Fibroblast of skin of abdomen (primary cell): ENCODE results near the gene MAP4.
"Not testable (repeated sequence)": the region's sequence is repeated elsewhere in the genome, so short reads cannot be mapped to it uniquely, and the experiment has no call there.

ENCODE experiments used
- DNase-seq: peaks from one replicate; pipeline ENCODE4 v3.0.0-alpha.2; 2013

MAP4 gene

DNA sequence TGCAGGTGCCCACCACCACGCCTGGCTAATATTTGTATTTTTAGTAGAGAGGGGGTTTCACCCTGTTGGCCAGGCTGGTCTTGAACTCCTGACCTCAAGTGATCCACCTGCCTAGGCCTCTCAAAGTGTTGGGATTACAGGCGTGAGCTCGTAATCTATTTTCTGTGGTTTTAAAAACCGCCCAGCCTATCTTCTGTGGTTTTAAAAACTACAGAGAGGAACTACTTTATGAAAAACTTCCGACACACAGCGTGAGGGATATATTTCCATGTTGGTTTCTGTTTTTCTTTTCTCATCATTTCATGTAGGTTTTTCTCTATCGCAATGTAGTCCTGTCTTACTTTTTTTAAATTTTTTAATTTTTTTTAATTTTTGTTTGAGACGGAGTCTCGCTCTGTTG, 186.7 kb downstream of the MAP4 start:
- DNase-seq = not testable (repeated sequence)

DNA sequence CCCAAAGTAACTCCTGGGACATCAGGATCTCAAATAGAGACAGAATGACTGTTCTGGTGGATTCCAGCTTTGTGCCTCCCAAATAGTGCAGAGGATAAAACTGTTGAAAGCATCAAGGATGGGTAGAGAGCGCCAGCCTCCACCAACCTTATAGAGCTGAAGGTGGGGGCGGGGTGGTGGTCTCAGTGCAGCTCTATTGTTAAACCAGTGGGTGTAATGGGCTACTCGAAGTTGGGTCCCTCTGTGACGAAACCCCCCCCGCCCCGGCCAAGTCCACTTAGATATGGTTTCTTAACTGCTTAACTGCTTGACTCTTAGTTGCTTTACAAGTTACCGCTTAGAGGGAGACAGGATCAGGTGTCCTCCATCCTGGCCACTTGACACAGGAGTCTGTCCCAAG, 190.6 kb downstream of the MAP4 start:
- DNase-seq = no peak

DNA sequence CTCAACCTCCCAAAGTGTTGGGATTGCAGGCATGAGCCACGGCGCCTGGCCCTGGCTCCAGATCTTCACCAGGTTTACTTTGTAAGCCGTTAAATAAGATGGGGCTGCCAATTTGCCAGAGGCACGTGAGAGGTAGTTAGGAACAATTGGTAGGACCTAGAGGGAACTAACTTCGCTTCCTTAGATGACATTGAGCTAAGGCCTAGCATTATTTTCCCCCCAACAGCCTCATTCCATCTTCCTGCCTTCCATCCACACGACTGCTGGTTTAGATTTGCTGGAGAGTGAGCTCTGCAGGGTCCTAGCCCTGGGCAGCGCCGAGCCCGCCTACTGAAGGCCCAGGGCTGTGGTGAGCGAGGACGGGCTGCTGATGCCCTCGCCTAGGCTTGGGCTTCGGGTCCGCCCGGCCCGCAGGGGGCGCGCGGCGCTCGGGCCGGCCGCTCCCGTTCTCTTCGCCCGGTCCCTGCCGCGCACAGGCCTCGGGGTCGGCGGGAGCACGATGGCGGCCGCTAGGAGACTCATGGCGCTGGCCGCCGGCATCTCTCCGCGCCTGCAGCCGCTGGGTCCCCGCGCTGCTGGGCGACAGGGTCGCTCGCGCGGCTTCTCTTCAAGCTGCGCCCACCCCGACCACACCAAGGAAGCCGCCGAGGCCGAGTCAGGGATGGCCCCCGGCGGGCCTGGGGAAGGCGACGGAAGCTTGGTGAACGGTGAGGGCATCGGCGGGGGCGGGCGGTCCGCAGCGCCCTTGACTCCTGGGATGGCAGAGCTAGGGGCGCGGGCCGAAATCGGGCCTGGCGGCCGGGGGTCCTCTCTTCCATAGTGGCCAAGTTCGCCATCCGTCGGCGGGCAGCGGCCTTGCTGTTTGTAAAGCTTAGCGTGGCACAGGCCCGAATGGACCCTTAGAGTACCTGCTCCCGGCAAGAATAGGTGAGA, 191.4 kb downstream of the MAP4 start:
- DNase-seq = peak; percentile 86

DNA sequence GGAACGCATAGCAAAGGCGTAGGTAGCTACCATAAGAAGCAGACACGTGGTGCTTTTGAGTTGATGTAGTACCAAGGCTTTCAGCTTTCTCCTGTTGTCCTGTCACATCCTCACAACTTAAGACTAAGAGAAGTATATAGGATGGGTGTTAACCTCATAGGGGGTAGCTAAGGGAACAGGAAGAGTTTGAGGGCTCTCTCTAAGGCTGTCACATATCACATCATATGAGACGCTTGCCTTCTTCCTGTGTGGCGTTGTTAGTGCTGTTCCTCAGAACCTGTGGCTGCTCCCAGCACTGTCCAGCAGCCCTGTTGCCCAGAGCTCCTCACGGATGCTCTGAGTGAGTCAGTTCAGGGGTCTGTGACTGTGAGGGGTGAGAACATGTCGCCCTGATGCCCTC, 198.6 kb downstream of the MAP4 start:
- DNase-seq = no peak

DNA sequence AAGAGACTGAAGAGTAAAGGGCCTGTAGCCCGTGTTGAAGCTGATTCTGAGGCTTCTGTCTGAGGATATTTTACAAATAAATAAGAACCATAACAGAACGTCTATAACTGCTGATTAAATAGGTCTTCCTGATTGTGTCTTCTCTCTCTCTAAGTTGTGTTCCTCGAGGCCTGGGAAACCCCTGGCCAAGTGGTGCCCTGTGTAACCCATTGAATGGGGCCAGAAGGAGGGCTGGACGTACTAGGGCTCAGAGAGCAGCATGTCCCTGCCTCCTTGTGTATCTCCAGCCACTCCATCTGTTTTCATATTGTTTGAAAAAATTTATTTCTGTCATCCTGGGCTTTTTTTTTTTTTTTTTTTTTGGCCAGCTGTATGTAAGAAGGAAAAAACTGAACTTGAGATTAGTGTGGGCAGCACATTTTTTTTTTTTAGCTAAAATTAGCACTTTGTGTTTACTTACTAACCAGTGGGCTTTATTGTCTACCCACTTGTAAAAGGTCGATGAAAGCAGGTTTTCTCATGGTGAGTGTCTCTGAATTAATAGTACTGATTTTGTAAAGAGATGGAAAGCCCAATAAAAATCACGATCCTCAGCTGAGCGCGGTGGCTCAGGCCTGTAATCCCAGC, 202.6 kb downstream of the MAP4 start:
- no peak for DNase-seq

DNA sequence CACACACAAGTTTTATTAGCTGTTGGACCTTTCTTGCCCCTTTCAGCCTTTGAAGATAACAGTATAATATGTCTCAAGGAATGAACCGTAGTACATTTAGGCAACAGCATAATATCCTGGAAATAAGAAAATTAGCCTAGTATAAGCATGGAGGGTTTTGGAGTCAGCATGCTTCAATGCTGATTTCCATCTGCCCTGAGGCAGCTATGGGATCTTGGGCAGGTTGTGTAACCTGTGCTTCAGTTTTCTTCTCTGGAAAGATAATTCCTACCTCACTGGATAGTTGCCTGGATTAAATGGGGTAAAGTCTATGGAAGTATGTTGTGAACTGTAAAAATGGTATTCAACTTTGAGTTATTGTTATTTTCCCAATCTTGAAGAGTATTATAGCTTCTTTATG, 211.6 kb downstream of the MAP4 start:
- DNase-seq = no peak

DNA sequence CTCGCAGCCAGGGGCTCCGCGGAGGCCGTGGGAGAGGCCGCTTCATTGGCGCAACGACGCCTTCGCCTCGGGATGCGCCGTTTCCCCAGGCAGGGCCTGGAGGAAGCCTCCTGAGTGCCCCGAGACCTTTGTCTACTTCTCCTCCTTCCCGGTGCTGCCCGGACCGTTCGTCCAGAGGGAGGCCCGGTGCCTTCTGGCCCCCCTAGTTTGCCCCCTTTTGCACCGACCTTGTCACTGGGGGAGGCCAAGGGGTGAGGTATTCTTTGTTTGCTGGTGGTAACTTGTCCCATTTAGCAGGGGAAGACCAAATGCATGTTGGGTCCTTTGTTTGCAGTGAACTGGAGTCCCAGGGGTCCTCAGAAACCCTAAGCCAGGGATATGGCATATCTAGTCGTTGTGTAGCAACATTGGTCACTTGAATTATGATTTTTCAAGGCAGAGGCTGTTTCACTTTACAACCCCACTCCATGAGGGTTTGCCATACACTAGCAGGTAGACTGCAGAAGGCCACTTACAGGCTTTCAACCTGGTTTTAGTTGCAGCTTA, 212.7 kb downstream of the MAP4 start:
- peak; percentile 4 for DNase-seq

DNA sequence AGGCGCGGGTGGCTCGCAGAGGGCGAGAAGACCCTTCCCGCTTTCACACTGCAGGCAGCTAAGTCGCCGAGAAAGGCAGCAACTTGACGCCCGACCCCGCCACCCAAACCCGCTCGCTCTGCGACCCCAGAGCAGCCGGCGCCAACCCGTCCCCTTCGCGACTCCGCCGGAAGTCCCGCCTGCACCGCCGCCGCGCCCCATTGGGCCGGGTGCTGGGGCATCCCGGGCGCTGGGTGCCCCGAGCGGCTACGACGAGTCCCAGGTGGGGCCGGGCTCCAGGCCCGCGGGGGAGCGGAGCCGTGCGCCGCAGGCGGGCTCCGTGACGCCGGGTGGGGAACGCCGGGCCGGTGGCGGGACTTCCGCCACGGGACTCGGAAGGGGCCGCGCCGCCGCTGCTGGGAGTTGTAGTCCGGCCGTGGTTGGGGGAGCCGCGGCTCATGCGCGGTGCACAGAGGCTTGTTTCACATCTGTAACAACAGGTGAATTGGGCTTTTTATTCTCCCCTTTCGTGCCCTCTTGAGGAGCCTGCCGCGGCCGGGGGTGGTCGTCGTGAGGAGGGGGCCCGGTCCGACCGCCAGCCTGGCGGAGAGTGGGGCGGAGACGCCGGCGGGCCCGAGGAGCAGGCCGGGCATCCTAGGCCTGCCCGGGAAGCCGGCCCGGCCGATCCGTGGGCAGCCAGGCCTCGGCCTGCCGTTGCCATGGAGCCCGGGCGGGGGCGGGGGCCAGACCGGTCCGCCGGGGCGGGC, 213.3 kb downstream of the MAP4 start, which contains the start of gene DHX30:
TSS of gene DHX30 (plus strand) at position 405 of the 746 bp plus-strand sequence. CDS start 7,546 bp downstream, outside the sequence.
- DNase-seq = peak; percentile 84
